Suppressor macrophage (primary cell): ENCODE data around the gene LIAS.
"Not testable (repeated sequence)": the region's sequence is repeated elsewhere in the genome, so short reads cannot be mapped to it uniquely, and the experiment has no call there.

Experiments used
- DNase-seq, 4 experiments: peaks; one replicate each; pipeline ENCODE4 v3.0.0-alpha.2; 2020 to 2022

LIAS gene

DNA sequence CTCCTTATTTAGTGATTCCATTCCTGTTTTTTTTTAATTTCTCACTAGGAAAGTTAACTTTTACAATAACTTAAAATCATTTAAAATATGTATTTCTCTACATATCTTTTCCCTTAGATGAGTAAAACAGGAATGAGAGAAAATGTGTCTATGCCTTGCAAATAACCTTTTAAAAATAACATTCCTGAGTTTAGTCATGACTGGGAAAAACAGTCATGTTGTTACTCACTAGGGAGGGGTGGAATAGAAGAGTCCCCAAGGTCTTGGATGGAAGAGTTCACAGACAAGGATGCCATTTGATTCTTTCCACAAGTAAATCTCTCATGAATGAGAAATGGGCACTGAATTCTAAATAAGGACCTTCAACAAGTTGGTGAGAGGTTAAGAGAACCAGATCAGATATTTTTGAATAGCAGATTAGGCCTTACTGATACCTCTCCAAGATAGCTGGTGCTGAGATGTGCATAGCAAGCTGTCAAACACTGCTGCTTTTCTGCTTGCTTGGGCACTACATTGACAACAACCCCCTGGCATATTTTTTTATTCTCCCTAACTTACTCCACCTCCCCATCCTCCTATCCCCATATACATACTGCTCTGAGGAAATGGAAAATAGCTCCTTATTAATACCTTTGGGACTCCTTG is 43.3 kb downstream of the LIAS start:
- no peak for DNase-seq

DNA sequence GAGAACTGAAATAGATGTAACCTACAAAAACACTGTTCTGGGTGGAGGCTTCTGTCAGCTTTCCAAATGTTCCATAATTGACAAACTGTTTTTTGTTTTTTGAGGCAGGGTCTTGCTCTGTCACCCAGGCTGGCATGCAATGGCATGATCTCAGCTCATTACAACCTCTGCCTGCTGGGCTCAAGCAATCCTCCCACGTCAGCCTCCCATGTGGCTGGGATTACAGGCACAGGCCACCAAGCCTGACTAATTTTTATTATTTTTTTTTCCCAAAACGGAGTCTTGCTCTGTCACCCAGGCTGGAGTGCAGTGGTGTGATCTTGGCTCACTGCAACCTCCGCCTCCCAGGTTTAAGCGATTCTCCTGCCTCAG is 43.8 kb downstream of the LIAS start:
- not testable (repeated sequence) for DNase-seq

DNA sequence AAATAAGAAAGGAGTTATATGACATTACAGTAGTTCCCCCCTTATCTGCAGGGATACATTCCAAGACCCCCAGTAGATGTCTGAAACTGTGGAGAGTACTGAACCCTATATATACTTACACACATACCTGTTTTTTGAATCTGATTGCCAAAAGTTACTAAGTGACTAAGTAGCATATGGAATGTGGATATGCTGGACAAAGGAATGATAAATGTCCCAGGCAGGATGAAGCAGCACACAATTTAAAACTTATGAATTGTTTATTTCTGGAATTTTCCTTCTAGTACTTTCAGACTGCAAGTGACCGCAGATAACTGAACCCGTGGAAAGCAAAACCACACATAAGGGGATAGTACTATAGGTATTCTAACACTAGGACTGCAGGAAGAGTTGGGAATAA is 45.7 kb downstream of the LIAS start:
- DNase-seq: no peak

DNA sequence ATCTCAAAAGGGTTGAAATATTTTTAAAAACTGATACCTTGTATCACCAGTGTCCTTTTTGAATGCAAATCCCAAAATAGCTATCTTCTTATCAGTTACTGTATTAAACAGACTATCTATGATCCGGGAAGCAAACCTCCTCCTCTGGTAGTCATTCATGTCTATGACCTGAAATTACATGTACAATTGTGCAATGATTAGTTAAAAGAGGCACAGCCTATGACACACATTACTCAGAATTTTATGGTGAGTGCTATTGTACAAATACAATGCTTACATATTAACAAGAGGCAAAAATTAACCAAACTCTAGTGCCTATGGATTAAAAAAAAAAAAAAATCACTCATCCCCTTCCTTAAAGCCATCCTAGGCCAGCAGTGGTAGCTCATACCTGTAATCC is 46.7 kb downstream of the LIAS start:
- DNase-seq: no peak

DNA sequence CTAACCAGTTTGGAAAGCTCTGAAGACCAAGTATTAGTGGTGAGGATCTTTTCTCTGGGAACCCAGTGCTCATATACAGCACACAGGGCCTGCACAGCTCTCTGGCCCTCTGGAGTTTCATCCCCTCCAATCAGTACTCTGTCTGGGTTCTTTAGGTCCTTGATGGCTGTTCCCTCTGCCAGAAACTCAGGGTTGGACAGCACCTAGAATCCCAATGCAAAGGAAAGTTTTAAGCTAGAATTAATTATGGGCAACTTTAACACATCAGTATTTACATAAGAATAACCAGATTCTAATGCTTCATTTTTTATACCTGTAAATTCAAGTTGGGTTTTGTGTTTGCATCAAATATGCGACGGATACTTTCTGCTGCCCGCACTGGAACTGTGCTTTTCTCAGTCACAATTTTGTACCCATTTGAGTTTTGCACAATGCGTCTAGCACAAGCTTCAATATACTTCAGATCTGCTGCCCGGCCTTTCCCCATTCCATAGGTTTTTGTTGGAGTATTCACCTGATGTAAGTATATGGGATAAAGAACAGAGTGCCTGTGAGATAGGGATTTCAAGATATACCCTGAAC is 51.6 kb downstream of the LIAS start:
- no peak for DNase-seq

DNA sequence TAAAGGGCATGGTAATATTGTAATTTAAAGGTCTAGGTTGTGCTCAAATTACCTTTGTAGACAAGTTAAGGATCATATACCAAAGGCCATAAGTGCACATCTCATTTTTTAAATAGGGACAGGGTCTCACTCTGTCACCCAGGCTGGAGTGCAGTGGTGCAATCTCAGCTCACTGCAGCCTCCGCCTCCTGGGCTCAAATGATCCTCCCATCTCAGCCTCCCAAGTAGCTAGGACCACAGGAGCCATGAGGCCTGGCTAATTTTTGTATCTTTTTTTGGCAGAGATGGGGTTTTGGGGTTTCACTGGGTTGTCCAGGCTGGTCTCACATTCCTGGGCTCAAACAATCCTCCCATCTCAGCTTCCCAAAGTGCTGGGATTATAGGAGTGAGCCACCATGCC is 55.4 kb downstream of the LIAS start:
- DNase-seq: not testable (repeated sequence)

DNA sequence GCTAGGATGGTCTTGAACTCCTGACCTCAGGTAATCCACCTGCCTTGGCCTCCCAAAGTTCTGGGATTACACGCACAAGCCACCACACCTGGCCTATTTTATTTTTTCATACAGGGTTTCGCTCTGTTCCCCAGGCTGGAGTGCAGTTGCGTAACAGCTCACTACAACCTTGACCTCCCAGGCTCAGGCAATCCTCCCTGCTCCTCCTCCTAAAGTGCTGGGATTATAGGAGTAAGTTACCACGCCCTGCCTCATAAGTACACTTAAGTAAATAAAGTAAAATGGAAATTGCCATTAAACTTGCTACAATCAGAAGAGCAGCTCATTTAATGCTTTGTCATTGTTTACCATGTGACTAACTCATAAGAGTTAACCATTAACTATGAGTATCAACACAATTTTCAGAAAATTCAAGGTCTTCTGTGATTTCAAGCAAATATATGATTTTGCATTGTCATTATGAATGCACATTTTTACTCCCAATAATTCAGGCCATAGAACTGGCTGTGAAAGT is 56.1 kb downstream of the LIAS start:
- no peak for DNase-seq

DNA sequence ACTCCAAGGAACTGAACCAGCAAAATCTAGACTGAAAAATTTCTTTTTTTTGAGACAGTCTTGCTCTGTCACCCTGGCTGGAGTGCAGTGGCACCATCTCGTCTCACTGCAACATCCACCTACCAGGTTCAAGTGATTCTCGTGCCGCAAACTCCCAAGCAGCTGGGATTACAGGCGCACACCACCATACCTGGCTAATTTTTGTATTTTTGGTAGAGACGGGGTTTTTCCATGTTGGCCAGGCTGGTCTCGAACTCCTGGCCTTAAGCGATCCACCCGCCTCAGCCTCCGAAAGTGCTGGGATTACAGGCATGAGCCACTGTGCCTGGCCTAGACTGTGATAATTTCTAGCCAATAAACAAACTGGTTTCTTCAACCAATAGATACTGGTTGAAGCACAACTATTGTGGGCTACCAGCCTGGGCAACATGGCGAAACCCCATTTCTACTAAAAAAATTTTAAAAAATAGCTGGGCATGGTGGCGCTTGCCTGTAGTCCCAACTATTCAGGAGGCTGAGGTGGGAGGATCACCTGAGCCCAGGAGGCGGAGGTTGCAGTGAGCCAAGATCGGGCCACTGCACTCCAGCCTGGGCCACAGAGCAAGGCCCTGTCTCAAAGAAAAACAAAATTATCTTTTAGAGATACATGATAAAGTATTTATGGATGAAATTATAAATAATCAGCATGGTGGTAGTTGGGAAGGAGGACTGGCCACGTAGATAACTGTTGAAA is 57.0 kb downstream of the LIAS start:
- not testable (repeated sequence) for DNase-seq

DNA sequence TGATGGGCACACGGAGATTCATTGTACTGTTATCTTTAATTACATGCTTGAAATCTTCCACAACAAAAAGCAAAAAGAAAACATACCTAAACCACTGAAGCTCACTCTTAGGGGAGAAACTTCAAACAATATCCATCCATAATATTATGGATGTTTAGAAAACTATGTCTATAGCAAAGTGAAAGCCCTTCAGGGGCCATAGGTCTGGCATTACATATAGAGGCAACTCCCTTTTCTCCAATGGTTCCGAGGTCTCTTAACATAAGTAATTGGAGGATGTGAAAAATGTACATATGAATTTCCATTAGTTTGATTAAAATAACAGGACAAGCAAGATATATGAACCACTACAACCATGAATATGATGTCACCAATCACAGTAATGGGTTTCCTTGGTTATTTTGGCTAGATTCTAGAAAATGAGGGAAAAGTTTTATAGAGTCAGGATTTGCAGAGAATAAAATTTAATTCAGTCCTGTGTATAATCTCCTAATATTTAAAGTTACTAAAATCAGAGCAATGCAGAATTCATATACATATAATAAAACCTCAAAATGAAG is 57.6 kb downstream of the LIAS start:
- no peak for DNase-seq

DNA sequence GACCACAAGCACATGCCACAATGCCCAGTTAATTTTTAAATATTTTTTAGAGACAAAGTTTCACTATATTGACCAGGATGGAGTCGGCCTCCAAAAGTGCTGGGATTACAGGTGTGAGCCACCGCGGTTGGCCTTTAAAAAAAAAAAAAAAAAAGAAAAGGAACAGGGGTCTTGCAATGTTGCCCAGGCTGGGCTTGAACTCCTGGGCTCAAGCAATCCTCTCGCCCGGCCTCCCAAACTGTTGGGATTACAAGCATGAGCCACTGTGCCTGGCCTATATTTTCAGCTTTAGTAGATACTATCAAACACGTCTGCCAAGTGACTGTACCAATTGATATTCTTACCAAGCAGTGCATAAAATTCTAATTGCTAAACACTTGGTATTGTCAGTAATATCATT is 59.6 kb downstream of the LIAS start:
- DNase-seq: no peak

DNA sequence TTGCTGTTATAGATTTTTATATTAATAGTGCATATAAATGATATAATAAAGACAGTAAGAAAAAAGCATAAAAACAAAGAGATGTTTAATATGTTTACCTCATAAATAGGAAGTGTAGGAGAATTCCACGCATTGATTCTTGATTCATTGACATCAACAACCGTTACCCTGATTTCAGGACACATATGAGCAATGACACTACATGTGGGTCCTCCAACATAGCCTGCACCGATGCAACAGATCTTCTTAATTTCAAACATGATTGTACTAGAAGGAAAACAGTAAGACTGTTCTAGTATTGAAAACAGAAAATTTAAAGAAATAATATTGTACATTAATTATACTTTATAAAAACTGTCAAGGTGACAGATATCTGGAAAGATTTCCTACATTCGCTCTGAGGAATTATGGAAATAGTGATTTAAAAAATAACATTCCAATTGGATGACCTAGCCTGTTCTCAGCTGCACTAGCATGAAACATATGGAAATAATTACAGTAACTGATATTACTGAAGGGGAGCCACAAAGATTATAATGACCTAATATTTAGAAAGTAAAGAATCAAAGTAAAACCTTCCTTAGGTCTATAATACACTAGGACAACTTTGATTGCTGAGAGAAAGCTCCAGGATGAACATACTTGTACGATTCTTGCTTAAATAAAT is 62.5 kb downstream of the LIAS start:
- DNase-seq: no peak

DNA sequence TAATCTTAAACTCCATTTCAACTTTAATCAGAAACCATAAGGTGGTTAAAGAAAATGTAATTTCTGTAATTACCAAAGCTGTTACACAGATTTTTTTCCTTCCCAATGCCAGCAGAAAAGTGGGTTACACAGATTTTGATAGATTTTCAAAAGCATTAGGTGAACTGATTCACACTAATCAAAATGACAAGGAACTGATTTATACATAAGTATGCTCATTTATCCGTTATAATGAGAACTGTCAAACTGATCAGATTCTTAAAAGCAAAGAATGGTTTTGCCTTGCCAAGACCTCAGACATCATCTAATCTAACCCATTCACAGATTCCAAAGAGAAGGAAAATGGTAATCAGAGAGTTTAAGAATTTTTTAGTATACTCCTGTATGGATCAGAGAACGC is 63.2 kb downstream of the LIAS start:
- no peak for DNase-seq

DNA sequence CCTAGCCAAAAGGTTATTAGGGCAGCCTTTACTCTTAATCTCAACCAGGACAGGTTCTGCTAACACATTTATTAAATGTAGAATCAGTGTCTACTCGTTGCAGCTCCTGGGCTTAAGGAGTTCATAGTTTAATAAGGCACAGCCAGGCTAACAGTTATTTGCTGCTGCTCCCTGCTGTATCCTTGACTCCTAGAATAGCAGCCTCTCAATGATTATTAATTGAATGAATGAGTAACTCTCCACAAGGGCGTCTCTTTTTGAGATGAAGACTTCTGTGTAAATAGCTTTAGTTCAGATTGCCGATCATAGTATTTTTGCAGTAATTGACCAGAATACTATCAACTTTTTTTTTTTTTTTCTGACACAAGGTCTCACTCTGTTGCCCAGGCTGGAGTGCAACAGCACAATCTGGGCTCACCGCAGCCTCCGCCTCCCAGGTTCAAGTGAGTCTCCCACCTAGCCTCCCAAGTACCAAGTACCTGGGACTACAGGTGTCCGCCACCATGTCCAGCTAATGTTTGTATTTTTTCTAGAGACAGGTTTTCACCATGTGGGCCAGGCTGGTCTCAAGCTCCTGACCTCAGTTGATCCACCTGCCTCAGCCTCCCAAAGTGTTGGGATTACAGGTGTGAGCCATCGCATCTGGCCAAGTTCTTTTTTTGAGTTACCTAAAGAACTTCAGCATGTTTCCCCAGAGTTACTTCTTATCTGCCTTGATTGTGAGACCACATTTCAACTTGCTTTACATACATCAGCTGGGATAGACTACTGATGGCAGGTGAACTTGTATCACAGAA is 65.5 kb downstream of the LIAS start:
- DNase-seq: no peak

DNA sequence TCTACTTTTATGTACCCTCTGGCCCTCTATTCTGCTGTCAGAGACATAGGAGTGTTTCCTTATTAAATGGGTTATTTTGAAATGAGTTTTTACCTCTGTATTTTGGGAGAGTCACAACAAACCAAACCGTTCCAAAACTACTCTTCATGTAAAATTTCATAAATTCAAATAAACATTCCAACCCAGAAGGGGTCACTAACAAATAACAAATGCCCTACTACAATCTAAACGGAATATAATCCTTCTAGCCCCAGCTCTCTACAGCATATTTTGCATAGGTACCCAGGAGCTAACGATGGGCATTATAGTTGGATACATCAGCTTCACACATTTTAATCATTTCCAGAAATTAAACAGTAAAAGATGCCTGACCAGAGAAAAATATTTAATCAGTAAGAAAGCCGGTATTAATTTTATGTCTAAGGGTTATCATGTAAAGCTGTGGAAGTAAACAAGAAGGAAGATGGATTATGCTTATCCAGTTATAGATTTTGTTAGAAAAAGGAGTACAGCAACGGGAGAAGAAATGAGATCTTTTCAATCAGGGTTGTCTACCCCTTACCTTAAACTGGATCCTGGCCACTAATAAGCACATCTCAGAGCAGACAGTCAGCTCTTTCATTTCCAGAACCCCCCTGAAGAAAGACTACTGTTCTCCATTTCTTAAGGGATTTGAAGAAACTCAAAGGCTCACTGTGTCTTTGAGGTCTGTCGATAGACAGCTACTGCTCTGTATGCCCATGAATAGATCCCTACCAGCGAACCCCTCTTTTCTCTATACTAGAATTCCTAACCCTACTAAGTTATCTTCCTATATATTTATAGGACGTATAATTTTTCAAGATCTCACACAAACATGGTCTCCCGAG is 67.2 kb downstream of the LIAS start:
- peak in 1 of 4 experiments; percentile 11 for DNase-seq

DNA sequence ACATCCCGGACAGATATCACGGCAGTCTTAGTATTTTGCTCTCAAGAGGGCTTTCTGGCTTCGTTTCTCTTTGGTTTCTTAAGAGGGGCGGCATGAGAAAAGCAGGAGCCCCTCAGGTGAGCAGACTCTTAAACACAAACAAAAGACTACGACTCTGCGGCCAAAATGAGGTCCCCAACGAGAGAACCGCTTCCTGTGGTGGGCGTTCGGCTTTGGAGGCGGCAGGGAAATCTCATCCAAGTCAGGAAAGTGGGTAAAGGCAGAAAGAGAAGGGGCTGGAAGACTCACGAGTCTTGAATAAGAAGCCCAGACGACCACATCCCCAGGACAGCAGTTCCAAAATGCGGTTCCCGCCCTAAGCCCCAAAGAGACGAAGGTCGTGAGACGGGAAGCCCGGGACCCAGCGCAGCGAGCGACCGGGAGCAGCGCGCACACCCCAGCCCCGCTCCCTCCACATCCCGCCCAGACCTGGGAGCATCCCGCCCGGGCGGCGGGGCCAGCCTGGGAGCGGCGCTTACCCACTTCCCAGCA is 68.0 kb downstream of the LIAS start:
- peak in 2 of 4 experiments; percentile 19 to 26 for DNase-seq

DNA sequence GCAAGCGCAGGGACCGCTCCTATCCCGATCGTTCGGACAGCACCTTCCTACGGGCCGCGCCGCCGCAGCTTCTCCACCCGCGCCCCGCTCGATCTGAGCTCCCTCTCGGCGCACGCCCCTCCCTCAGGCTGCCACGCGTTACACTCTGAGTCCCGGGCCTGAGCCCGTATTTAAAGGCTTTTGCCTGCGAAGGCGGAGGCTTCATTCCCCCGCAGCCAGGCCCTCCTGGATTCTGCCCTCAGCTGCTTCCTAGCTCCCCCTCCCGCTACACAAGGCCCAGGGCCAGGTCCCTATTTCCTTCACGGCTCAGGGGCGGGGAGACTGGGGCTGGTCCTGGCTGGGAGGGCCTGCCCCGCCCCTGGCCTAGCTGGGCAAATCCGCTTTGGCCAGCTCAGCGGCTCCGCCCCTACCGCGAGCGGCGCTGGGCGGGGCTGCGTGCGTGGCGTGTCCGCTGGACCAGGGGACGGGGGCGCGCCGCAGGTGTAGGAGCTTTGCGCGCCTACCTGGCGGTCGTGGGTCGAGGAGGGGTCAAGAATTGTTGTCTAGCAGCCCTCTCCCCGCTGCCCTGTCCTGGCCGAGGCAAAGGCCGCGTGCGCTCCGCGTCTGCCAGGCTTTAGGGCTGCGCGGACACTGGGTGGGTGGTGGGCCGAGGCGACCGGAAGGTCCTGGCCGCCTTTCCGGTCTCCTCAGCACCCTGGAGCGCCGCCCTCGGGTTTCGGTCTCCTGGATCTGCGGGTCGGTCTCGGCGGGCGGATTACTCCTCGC is 68.6 kb downstream of the LIAS start, which contains the start of gene UGDH:
UGDH (minus strand) TSS at position 144 of the 765 bp plus-strand sequence. CDS start 5,927 bp downstream, outside the sequence.
- DNase-seq: peak; percentile 96 to 98 (median 98)

DNA sequence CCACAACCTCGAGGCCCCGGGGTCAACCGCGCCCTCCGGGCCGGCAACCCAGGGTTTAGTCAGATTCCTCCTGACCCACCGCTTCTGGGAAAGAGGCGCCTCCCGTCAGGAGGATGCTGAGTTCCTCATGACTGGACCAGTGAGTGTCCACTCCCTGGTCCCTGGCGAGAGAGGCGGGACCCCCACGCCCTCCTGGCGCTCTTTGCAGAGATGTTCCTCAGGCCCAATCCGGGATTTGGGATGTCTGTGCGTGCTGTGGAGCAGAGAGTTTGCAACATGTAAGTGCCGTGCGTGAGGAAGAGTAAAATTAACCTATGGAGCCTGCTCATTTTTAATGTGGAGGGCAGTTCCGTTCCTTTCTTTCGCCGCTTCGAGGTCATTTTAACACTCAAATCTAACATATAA is 69.2 kb downstream of the LIAS start:
- peak in 1 of 4 experiments; percentile 86 for DNase-seq
